MCF 10A (cell line): ENCODE results near the gene LMOD3. TPM values are rescaled to one million over a fixed set of nuclear protein-coding genes. Genes with fewer than 3 reads are reported as not detected.

Experiments used
- BruUV-seq: library from RNA; stranded (reverse); fragments of 400-500 nt; replicated peaks from 2 replicates; lab custom pipeline; 2021; lab: Mats Ljungman, UMichigan
- CTCF ChIA-PET: fragments of 300-600 bp; sonication (Branson Sonifier 250); formaldehyde crosslinking; extraction: SDS; loops from one replicate; lab custom pipeline; 2021; ENCODE audit warnings: antibody characterized with exemption, inconsistent platforms; lab: Yijun Ruan, JAX
- POLR2A ChIA-PET: fragments of 300-600, 350-650 bp; sonication (Branson Sonifier 250); formaldehyde crosslinking; extraction: SDS; loops from one replicate; lab custom pipeline; 2020; ENCODE audit warnings: antibody characterized with exemption, inconsistent platforms; lab: Yijun Ruan, JAX
- DNase-seq: peaks from one replicate; pipeline ENCODE4 v3.0.0-alpha.2; 2018; ENCODE audit not compliant: unreplicated experiment
- H3K27ac Mint-ChIP-seq: one replicate; pipeline ENCODE4 v1.8.0; 2022; ENCODE audit warnings: mild to moderate bottlenecking, low read depth, mixed read lengths; ENCODE audit not compliant: unreplicated experiment
- H3K27me3 Mint-ChIP-seq: one replicate; pipeline ENCODE4 v1.8.0; 2022; ENCODE audit warnings: mixed read lengths; ENCODE audit not compliant: insufficient read depth, unreplicated experiment
- H3K36me3 Mint-ChIP-seq: one replicate; pipeline ENCODE4 v1.8.0; 2022; ENCODE audit warnings: mild to moderate bottlenecking, moderate library complexity, mixed read lengths; ENCODE audit not compliant: insufficient read depth, unreplicated experiment
- H3K4me1 Mint-ChIP-seq: one replicate; pipeline ENCODE4 v1.8.0; 2022; ENCODE audit warnings: mixed read lengths; ENCODE audit not compliant: insufficient read depth, unreplicated experiment
- H3K4me3 Mint-ChIP-seq: one replicate; pipeline ENCODE4 v1.8.0; 2022; ENCODE audit warnings: mild to moderate bottlenecking, moderate library complexity, mixed read lengths; ENCODE audit not compliant: unreplicated experiment
- H3K9me3 Mint-ChIP-seq: one replicate; pipeline ENCODE4 v1.8.0; 2022; ENCODE audit warnings: mixed read lengths; ENCODE audit not compliant: unreplicated experiment
- intact Hi-C: fragments of 100-400 bp; cut with micrococcal nuclease; formaldehyde crosslinking; loops from 2 replicates; pipeline ENCODE4 v1.14.1; 2022
- total RNA-seq: library from RNA; stranded (reverse); gene quantifications from 2 replicates; pipeline ENCODE4 v1.2.3, GENCODE V29; 2022
- TF ChIP-seq, protein P1 (sequence below): fragments of 200-600 bp; IDR thresholded peaks from one replicate; pipeline ENCODE4 v1.8.0; 2022; ENCODE audit warnings: antibody characterized with exemption, mild to moderate bottlenecking; ENCODE audit not compliant: unreplicated experiment

LMOD3 gene
- total RNA-seq, 1 experiment from 2014 or later, result not detected

GRCh38 chr3:69119138-69119537, 3.3 kb downstream of the LMOD3 start:
- ChIA-PET POLR2A (interaction anchor here (1.2 to 1.3 kb wide), 2 partner anchors 33 to 35 kb away, joined by 3 read pairs; partner anchors contain the start of gene ARL6IP5), CTCF (interaction anchor here (0.6 to 5.5 kb wide), 15 partner anchors 10 to 829 kb away, joined by 3 to 71 read pairs (median 5); no protein-coding TSS in a partner anchor)
- Mint-ChIP-seq H3K27ac (no peak overlapping the region), H3K9me3 (no peaks in the 10 kb centered on the region), H3K36me3 (no peaks in the 10 kb centered on the region), H3K4me3 (no peak overlapping the region), H3K27me3 (no peaks in the 10 kb centered on the region), H3K4me1 (no peaks in the 10 kb centered on the region)
- TF ChIP-seq, protein P1, sequence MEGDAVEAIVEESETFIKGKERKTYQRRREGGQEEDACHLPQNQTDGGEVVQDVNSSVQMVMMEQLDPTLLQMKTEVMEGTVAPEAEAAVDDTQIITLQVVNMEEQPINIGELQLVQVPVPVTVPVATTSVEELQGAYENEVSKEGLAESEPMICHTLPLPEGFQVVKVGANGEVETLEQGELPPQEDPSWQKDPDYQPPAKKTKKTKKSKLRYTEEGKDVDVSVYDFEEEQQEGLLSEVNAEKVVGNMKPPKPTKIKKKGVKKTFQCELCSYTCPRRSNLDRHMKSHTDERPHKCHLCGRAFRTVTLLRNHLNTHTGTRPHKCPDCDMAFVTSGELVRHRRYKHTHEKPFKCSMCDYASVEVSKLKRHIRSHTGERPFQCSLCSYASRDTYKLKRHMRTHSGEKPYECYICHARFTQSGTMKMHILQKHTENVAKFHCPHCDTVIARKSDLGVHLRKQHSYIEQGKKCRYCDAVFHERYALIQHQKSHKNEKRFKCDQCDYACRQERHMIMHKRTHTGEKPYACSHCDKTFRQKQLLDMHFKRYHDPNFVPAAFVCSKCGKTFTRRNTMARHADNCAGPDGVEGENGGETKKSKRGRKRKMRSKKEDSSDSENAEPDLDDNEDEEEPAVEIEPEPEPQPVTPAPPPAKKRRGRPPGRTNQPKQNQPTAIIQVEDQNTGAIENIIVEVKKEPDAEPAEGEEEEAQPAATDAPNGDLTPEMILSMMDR, result no peak
- no peak for DNase-seq
- intact Hi-C loops, result no loop called here
- BruUV-seq, result no TSS peak

DNA sequence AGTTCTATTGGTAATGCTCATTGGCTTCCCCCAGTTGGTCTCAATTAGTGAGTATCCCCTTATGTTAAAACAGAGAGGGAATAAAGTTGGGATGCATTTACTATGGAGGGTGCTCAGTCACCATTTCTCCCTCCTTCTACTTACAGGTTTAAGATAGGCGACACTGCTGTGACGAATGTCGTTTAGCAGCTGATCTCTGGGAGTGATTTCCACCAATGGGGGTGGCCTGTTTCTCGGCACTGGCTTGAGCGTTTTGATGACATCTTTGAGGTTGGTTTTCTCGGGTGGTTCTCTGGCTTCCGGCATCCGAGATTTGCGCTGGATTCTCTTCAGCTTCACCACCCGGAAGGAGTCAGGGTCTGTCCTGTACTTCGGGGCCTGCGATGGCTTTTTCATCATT, 3.8 kb downstream of the LMOD3 start:
- CTCF ChIA-PET, result interaction anchor here (0.5 to 5.5 kb wide), 10 partner anchors 7 to 829 kb away, joined by 3 to 71 read pairs (median 4); no protein-coding TSS in a partner anchor
- no peaks in the 10 kb centered on the region for H3K36me3 Mint-ChIP-seq
- no peak overlapping the region for H3K4me3 Mint-ChIP-seq
- no peak overlapping the region for H3K27ac Mint-ChIP-seq
- TF ChIP-seq, protein P1, result no peak
- no peak for DNase-seq
- H3K9me3 Mint-ChIP-seq, result no peaks in the 10 kb centered on the region
- H3K4me1 Mint-ChIP-seq, result peaks cover 3% of the 10 kb centered on the region
- POLR2A ChIA-PET, result no interaction called here
- no peaks in the 10 kb centered on the region for H3K27me3 Mint-ChIP-seq
- no TSS peak for BruUV-seq
- intact Hi-C loops, result no loop called here

DNA sequence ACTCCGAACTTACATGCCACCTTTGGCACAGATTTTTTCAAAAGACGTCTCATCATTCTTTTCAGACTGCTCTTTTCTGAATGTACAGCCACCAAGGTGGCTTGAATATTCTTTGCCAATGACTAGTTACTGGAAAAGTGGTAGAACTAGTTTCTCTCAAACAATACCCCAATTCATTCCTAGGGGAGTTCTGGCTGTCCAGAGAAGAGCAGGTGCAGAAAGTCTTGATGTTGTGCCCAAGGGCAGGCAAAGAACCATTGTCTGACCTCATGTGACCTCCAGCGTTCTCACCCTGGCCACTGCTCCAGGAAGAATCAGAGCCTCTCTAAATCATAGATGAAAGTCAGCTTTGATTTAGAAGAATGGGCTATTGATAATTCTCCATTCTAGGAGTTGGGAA, 5.5 kb downstream of the LMOD3 start:
- ChIA-PET POLR2A (no interaction called here), CTCF (interaction anchor here (0.6 kb wide), 1 partner anchor 378 kb away, joined by 3 read pairs; no protein-coding TSS in a partner anchor)
- TF ChIP-seq, protein P1, result no peak
- DNase-seq, result no peak
- no TSS peak for BruUV-seq
- Mint-ChIP-seq H3K27ac (no peak overlapping the region), H3K4me3 (no peak overlapping the region), H3K9me3 (no peaks in the 10 kb centered on the region), H3K36me3 (no peaks in the 10 kb centered on the region), H3K27me3 (no peaks in the 10 kb centered on the region), H3K4me1 (peaks cover 11% of the 10 kb centered on the region)
- intact Hi-C loops, result no loop called here

GRCh38 chr3:69116162-69116561, 6.2 kb downstream of the LMOD3 start:
- POLR2A ChIA-PET, result interaction anchor here (0.7 kb wide), 1 partner anchor 24 kb away, joined by 3 read pairs; no protein-coding TSS in a partner anchor
- CTCF ChIA-PET, result interaction anchor here (0.7 to 0.8 kb wide), 2 partner anchors 36 to 45 kb away, joined by 3 read pairs; partner anchors contain the start of gene UBA3
- BruUV-seq, result no TSS peak
- H3K27me3 Mint-ChIP-seq, result no peaks in the 10 kb centered on the region
- intact Hi-C loops, result no loop called here
- H3K9me3 Mint-ChIP-seq, result no peaks in the 10 kb centered on the region
- TF ChIP-seq, protein P1, result no peak
- H3K36me3 Mint-ChIP-seq, result no peaks in the 10 kb centered on the region
- no peak overlapping the region for H3K27ac Mint-ChIP-seq
- no peak overlapping the region for H3K4me3 Mint-ChIP-seq
- DNase-seq, result no peak
- H3K4me1 Mint-ChIP-seq, result peaks cover 11% of the 10 kb centered on the region
